Liver (tissue), 3 donors: ENCODE results near the gene TST.

Source experiments
- CTCF ChIP-seq: fragments of 150-350 bp; IDR thresholded peaks from 2 replicates; pipeline ENCODE4 v1.5.1; 2017; ENCODE audit warnings: improper control_type of control experiment, low read depth, low read length; ENCODE audit not compliant: missing input control
- EGR1 ChIP-seq, 2 donors: IDR thresholded peaks; 2 replicates each; pipeline ENCODE4 v1.6.1; 2016 to 2018; ENCODE audit warnings: antibody characterized with exemption in 2 of 2, low read depth in 2 of 2
- FOXA1 ChIP-seq: IDR thresholded peaks from 2 replicates; pipeline ENCODE4 v1.6.1; 2016; ENCODE audit warnings: antibody characterized with exemption
- GABPA ChIP-seq, 2 donors: IDR thresholded peaks in 1 of 2; conservative IDR thresholded peaks in 1 of 2; 2 replicates each; pipeline ENCODE4 v1.6.1; 2016; ENCODE audit warnings: antibody characterized with exemption in 2 of 2, mild to moderate bottlenecking in 1 of 2, moderate library complexity in 1 of 2
- NR2F2 ChIP-seq: IDR thresholded peaks from 2 replicates; pipeline ENCODE4 v1.6.1; 2016; ENCODE audit warnings: antibody characterized with exemption
- RAD21 ChIP-seq, 2 donors: IDR thresholded peaks; 2 replicates each; pipeline ENCODE4 v1.6.1; 2016; ENCODE audit warnings: antibody characterized with exemption in 2 of 2, mild to moderate bottlenecking in 2 of 2
- REST ChIP-seq: IDR thresholded peaks from 2 replicates; pipeline ENCODE4 v1.6.1; 2016; ENCODE audit warnings: antibody characterized with exemption, mild to moderate bottlenecking
- SP1 ChIP-seq: IDR thresholded peaks from 2 replicates; pipeline ENCODE4 v1.6.1; 2018; ENCODE audit warnings: antibody characterized with exemption, mild to moderate bottlenecking
- TAF1 ChIP-seq: conservative IDR thresholded peaks from 2 replicates; pipeline ENCODE4 v1.6.1; 2016; ENCODE audit warnings: antibody characterized with exemption, mild to moderate bottlenecking
- YY1 ChIP-seq: IDR thresholded peaks from 2 replicates; pipeline ENCODE4 v1.6.1; 2016; ENCODE audit warnings: antibody characterized with exemption, mild to moderate bottlenecking
- ZBTB33 ChIP-seq: IDR thresholded peaks from 2 replicates; pipeline ENCODE4 v1.6.1; 2016; ENCODE audit warnings: antibody characterized with exemption
- donor health status: healthy.
- donor health status: healthy.

GRCh38 chr22:37049224-37049623 is 30.0 kb upstream of the TST start:
- no peak for TF ChIP-seq CTCF
- no peak for TF ChIP-seq TAF1
- no peak for TF ChIP-seq FOXA1
- no peak for TF ChIP-seq SP1
- TF ChIP-seq YY1 = no peak
- TF ChIP-seq RAD21 (IDR thresholded peaks at IDR 0.05) = no peak
- no peak for TF ChIP-seq REST
- TF ChIP-seq GABPA (IDR thresholded peaks at IDR 0.05 in 1 of 2, conservative IDR thresholded peaks at IDR 0.05 in 1 of 2) = no peak
- no peak for TF ChIP-seq EGR1 (IDR thresholded peaks at IDR 0.05; ENCODE audit: low read depth in 2 of 2)
- TF ChIP-seq NR2F2 = no peak
- no peak for TF ChIP-seq ZBTB33
